ENCODE data around the gene UGT1A9.

Gene UGT1A9

GRCh38 chr2:233819884-233820773, 148.4 kb downstream of the UGT1A9 start:
- H3K4me1 ChIP-seq = peaks cover 44% of the 10 kb centered on the region
- H3K9me3 ChIP-seq = no peaks in the 10 kb centered on the region
- H3K4me2 ChIP-seq = no peak overlapping the region
- H3K9ac ChIP-seq = no peak overlapping the region
- H3K36me3 ChIP-seq = no peaks in the 10 kb centered on the region
- no peaks in the 10 kb centered on the region for H4K20me1 ChIP-seq
- H3K27ac ChIP-seq = no peak overlapping the region
- H3K4me3 ChIP-seq = no peak overlapping the region
- TF ChIP-seq Cebpa-rat (IDR thresholded peaks at IDR 0.05) = no peak
- H3K27me3 ChIP-seq = no peaks in the 10 kb centered on the region

DNA sequence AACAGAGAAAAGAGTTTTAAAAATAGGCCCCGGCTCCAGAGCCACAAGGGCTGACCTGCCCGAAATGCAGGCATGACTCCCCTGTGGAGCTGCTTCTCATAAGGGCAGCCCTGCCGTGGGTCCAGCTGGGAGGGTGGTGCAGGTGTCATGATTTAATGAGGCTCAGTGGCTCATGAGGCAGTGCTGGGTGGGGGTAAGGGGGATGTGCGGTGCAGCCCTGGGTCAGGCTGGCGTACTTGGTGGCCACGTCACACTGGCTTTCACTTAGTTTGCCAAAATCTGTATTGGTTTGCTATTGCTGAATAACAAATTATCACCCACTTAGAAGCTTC, 149.0 kb downstream of the UGT1A9 start:
- H3K9ac ChIP-seq = no peak overlapping the region
- H3K36me3 ChIP-seq = no peaks in the 10 kb centered on the region
- TF ChIP-seq Cebpa-rat (IDR thresholded peaks at IDR 0.05) = no peak
- no peak overlapping the region for H3K4me3 ChIP-seq
- no peaks in the 10 kb centered on the region for H3K9me3 ChIP-seq
- H3K27ac ChIP-seq = no peak overlapping the region
- no peaks in the 10 kb centered on the region for H4K20me1 ChIP-seq
- H3K4me1 ChIP-seq = peaks cover 44% of the 10 kb centered on the region
- no peaks in the 10 kb centered on the region for H3K27me3 ChIP-seq
- no peak overlapping the region for H3K4me2 ChIP-seq

DNA sequence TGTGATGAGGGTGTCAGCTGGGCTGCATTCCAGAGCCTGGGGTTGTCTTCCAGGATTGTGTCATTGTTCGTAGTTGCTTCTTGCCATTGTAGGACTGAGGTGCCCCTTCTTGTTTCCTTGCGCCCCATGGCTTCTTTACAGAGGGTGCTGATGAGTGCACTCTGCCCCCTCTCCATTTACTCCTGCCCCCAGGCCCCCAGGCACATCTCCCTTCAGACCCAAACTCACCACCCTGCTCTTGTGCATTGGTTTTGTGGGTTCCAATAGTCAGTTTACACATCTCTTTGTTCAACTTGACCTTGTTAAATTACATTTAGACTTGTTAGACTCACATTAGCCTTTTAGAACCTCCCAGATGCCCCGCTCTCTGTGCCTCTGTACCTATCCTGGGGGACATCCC, 149.5 kb downstream of the UGT1A9 start:
- peaks cover 44% of the 10 kb centered on the region for H3K4me1 ChIP-seq
- H3K9me3 ChIP-seq = no peaks in the 10 kb centered on the region
- no peak for TF ChIP-seq Cebpa-rat (IDR thresholded peaks at IDR 0.05)
- H3K4me2 ChIP-seq = no peak overlapping the region
- H3K9ac ChIP-seq = no peak overlapping the region
- no peaks in the 10 kb centered on the region for H4K20me1 ChIP-seq
- H3K27ac ChIP-seq = no peak overlapping the region
- H3K4me3 ChIP-seq = no peak overlapping the region
- H3K27me3 ChIP-seq = no peaks in the 10 kb centered on the region
- H3K36me3 ChIP-seq = no peaks in the 10 kb centered on the region

DNA sequence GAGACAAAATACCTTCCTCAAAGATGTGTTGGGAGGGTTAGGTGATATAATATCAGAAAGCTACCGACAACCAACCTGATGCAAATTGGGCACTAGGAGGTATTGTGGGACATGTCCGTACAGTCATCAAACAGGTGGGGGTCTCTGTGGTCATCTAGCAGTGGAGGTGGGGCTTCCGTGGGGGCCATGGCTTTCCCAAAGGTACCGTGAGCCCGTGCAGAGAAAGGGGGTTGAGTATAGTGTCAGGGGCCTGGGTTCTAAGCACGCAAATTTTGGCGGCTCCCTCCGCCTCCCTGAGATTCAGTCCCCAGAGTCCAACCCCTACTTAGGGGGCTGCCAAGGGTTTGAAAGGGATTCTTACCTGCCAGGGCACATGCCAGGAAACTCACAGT, 150.0 kb downstream of the UGT1A9 start:
- no peaks in the 10 kb centered on the region for H3K36me3 ChIP-seq
- no peak overlapping the region for H3K27ac ChIP-seq
- H3K9ac ChIP-seq = no peak overlapping the region
- no peaks in the 10 kb centered on the region for H4K20me1 ChIP-seq
- no peak for TF ChIP-seq Cebpa-rat (IDR thresholded peaks at IDR 0.05)
- H3K27me3 ChIP-seq = no peaks in the 10 kb centered on the region
- H3K4me3 ChIP-seq = no peak overlapping the region
- no peak overlapping the region for H3K4me2 ChIP-seq
- H3K4me1 ChIP-seq = peaks cover 39% of the 10 kb centered on the region
- H3K9me3 ChIP-seq = no peaks in the 10 kb centered on the region

DNA sequence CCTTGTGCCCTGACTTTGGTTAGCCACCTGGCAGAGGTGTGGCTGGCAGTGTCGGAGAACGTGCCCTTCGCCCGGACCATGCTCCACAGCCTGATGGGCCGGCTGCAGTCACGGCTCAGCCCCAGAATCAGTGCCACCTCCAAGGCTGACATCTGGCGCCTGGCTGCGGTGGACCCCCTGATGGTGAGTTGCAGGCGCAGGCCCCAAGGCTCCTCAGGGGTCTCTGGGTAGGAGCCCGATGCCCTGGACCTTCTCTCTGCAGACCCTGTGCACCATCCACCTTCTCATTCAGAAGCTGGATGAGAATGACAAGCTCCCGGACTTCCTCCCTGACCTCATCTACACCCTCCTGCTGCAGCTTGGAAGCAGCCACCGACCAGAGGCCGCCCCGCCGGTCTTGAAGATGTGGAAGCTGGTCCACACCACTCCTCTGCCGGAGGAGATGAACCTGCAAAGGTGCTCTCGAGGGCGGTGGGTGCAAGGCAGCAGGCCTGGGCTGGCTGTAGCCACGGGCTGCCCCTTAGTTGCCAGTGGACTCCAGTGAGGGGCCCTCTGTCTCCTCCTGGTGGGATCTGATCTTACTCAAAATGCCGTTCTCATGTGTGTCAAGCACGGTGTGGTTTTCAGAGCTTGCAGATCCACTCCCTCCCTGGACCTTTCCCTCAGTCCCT, 150.5 kb downstream of the UGT1A9 start:
- Histone ChIP-seq H3K9ac (no peak overlapping the region), H3K36me3 (no peaks in the 10 kb centered on the region), H4K20me1 (no peaks in the 10 kb centered on the region), H3K27me3 (no peaks in the 10 kb centered on the region), H3K4me1 (peaks cover 34% of the 10 kb centered on the region), H3K9me3 (no peaks in the 10 kb centered on the region), H3K27ac (no peak overlapping the region), H3K4me2 (no peak overlapping the region), H3K4me3 (no peak overlapping the region)
- no peak for TF ChIP-seq Cebpa-rat (IDR thresholded peaks at IDR 0.05)
